IMR-90 (cell line): ENCODE measurements around the gene DACH1.

ENCODE experiments used
- CHD1 ChIP-seq: IDR thresholded peaks from 2 replicates; pipeline ENCODE4 v1.6.1; 2012; ENCODE audit warnings: low read depth, low read length, improper control_type of control experiment
- FOS ChIP-seq: fragments of 150-350 bp; IDR thresholded peaks from 2 replicates; pipeline ENCODE4 v1.6.1; 2016; ENCODE audit warnings: low read depth, low read length
- MAZ ChIP-seq: IDR thresholded peaks from 2 replicates; pipeline ENCODE4 v1.6.1; 2012; ENCODE audit warnings: low read depth, mild to moderate bottlenecking, low read length, improper control_type of control experiment, moderate library complexity, borderline replicate concordance
- MXI1 ChIP-seq: IDR thresholded peaks from 2 replicates; pipeline ENCODE4 v1.6.1; 2012; ENCODE audit warnings: low read depth, mild to moderate bottlenecking, low read length, moderate library complexity, borderline replicate concordance
- NFE2L2 ChIP-seq: fragments of 150-350 bp; IDR thresholded peaks from 2 replicates; pipeline ENCODE4 v1.6.1; 2016; ENCODE audit warnings: low read depth, mild to moderate bottlenecking, low read length
- POLR2A ChIP-seq: IDR thresholded peaks from 2 replicates; pipeline ENCODE4 v1.6.1; 2012; ENCODE audit warnings: mild to moderate bottlenecking, low read depth, low read length
- RAD21 ChIP-seq: IDR thresholded peaks from 2 replicates; pipeline ENCODE4 v1.6.1; 2012; ENCODE audit warnings: low read length, improper control_type of control experiment
- RCOR1 ChIP-seq: IDR thresholded peaks from 2 replicates; pipeline ENCODE4 v1.6.1; 2012; ENCODE audit warnings: mild to moderate bottlenecking, low read length, improper control_type of control experiment; ENCODE audit not compliant: insufficient replicate concordance
- SMC3 ChIP-seq: fragments of 150-350 bp; IDR thresholded peaks from 2 replicates; pipeline ENCODE4 v1.6.1; 2016; ENCODE audit warnings: low read depth, mild to moderate bottlenecking, antibody characterized with exemption, low read length, moderate library complexity
- TF ChIP-seq, protein P1 (sequence below): conservative IDR thresholded peaks from 2 replicates; pipeline ENCODE4 v1.5.1; 2012; ENCODE audit warnings: mild to moderate bottlenecking, low read depth, low read length, improper control_type of control experiment
- TF ChIP-seq, protein P2 (sequence below): fragments of 150-350 bp; IDR thresholded peaks from 2 replicates; pipeline ENCODE4 v1.6.1; 2016; ENCODE audit warnings: low read depth, mild to moderate bottlenecking, low read length, moderate library complexity, borderline replicate concordance

DNA sequence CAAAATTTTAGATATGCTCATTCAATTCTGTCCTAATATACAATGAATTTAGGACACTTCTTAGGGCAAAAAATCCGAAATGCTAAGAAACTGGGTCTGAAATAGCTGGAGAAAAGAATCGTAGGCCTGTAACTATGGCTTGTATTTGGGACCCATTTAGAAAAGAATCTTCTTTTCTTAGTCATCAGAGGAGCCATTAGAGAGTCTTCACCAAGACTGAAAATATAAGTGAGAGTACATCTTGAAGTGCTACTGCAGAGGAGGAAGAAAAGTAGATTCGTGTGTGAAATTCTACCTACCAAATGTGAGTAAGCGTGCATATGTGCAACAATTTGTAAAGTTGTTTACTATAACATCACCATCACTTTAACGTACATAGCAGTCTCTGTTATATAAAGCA, 8.8 kb upstream of the DACH1 start:
- TF ChIP-seq, protein P1, sequence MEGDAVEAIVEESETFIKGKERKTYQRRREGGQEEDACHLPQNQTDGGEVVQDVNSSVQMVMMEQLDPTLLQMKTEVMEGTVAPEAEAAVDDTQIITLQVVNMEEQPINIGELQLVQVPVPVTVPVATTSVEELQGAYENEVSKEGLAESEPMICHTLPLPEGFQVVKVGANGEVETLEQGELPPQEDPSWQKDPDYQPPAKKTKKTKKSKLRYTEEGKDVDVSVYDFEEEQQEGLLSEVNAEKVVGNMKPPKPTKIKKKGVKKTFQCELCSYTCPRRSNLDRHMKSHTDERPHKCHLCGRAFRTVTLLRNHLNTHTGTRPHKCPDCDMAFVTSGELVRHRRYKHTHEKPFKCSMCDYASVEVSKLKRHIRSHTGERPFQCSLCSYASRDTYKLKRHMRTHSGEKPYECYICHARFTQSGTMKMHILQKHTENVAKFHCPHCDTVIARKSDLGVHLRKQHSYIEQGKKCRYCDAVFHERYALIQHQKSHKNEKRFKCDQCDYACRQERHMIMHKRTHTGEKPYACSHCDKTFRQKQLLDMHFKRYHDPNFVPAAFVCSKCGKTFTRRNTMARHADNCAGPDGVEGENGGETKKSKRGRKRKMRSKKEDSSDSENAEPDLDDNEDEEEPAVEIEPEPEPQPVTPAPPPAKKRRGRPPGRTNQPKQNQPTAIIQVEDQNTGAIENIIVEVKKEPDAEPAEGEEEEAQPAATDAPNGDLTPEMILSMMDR: no peak
- no peak for TF ChIP-seq MXI1
- TF ChIP-seq SMC3: no peak
- TF ChIP-seq MAZ: no peak
- no peak for TF ChIP-seq POLR2A
- no peak for TF ChIP-seq RCOR1
- no peak for TF ChIP-seq RAD21
- no peak for TF ChIP-seq NFE2L2
- no peak for TF ChIP-seq FOS
- TF ChIP-seq CHD1: no peak
- TF ChIP-seq, protein P2, sequence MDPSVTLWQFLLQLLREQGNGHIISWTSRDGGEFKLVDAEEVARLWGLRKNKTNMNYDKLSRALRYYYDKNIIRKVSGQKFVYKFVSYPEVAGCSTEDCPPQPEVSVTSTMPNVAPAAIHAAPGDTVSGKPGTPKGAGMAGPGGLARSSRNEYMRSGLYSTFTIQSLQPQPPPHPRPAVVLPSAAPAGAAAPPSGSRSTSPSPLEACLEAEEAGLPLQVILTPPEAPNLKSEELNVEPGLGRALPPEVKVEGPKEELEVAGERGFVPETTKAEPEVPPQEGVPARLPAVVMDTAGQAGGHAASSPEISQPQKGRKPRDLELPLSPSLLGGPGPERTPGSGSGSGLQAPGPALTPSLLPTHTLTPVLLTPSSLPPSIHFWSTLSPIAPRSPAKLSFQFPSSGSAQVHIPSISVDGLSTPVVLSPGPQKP: no peak
